Neuronal stem cell (in vitro differentiated cells): Measurements from ENCODE around the gene SETD4.

Experiments used
- DNase-seq: peaks from one replicate; pipeline ENCODE4 v3.0.0-alpha.2; 2013; ENCODE audit warnings: low spot score
- H2AFZ ChIP-seq: one replicate; pipeline ENCODE4 v1.6.1; 2013; ENCODE audit warnings: mild to moderate bottlenecking, low read length, inconsistent platforms
- H2AK5ac ChIP-seq: 2 replicates; pipeline ENCODE4 v1.6.1; 2013; ENCODE audit warnings: low read depth, mild to moderate bottlenecking, inconsistent platforms, low read length, moderate library complexity, mixed read lengths
- H2BK120ac ChIP-seq: 2 replicates; pipeline ENCODE4 v1.6.1; 2013; ENCODE audit warnings: low read depth, mild to moderate bottlenecking, inconsistent platforms, low read length, moderate library complexity, mixed read lengths
- H2BK12ac ChIP-seq: one replicate; pipeline ENCODE4 v1.6.1; 2013; ENCODE audit warnings: low read length, inconsistent platforms
- H2BK15ac ChIP-seq: 2 replicates; pipeline ENCODE4 v1.6.1; 2013; ENCODE audit warnings: mild to moderate bottlenecking, low read length, inconsistent platforms, mixed read lengths
- H2BK5ac ChIP-seq: one replicate; pipeline ENCODE4 v1.6.1; 2013; ENCODE audit warnings: inconsistent platforms, mild to moderate bottlenecking, low read length, moderate library complexity
- H3K14ac ChIP-seq: one replicate; pipeline ENCODE4 v1.6.1; 2013; ENCODE audit warnings: low read length, inconsistent platforms
- H3K18ac ChIP-seq: 2 replicates; pipeline ENCODE4 v1.6.1; 2013; ENCODE audit warnings: low read length, inconsistent platforms
- H3K23ac ChIP-seq: 2 replicates; pipeline ENCODE4 v1.6.1; 2013; ENCODE audit warnings: low read depth, mild to moderate bottlenecking, mixed read lengths, low read length, inconsistent platforms; ENCODE audit not compliant: poor library complexity
- H3K27ac ChIP-seq: replicated peaks from 3 replicates; pipeline ENCODE4 v1.5.1; 2013; ENCODE audit warnings: low read length, inconsistent platforms
- H3K27me3 ChIP-seq, 3 experiments: 2 replicates each; pipeline ENCODE4 v1.6.1; 2013; ENCODE audit warnings: low read length in 3 of 3, mild to moderate bottlenecking in 2 of 3, inconsistent platforms in 1 of 3, low read depth in 1 of 3, mixed read lengths in 1 of 3, moderate library complexity in 1 of 3; ENCODE audit not compliant: control insufficient read depth in 3 of 3, insufficient read depth in 3 of 3
- H3K36me3 ChIP-seq, 2 donors: replicated peaks in 1 of 2; 2 replicates each; pipeline ENCODE4 v1.6.1; 2013; ENCODE audit warnings: low read length in 2 of 2; ENCODE audit not compliant: control insufficient read depth in 2 of 2, insufficient read depth in 2 of 2
- H3K4ac ChIP-seq: 2 replicates; pipeline ENCODE4 v1.6.1; 2013; ENCODE audit warnings: inconsistent platforms, mild to moderate bottlenecking, low read length, moderate library complexity
- H3K4me1 ChIP-seq, 2 donors: 1 replicate in 1 of 2; 2 replicates in 1 of 2; pipeline ENCODE4 v1.6.1; 2013; ENCODE audit warnings: low read length in 2 of 2, low read depth in 1 of 2; ENCODE audit not compliant: control insufficient read depth in 2 of 2, insufficient read depth in 1 of 2
- H3K4me2 ChIP-seq: one replicate; pipeline ENCODE4 v1.6.1; 2013; ENCODE audit warnings: mild to moderate bottlenecking, low read length, inconsistent platforms; ENCODE audit not compliant: insufficient read depth, poor library complexity, severe bottlenecking
- H3K4me3 ChIP-seq, 2 donors: 2 replicates each; pipeline ENCODE4 v1.5.1; 2013; ENCODE audit warnings: low read length in 2 of 2, mild to moderate bottlenecking in 2 of 2, inconsistent platforms in 1 of 2, moderate library complexity in 1 of 2
- H3K79me1 ChIP-seq: one replicate; pipeline ENCODE4 v1.6.1; 2013; ENCODE audit warnings: low read depth, mild to moderate bottlenecking, inconsistent platforms, low read length, moderate library complexity
- H3K9ac ChIP-seq: one replicate; pipeline ENCODE4 v1.6.1; 2013; ENCODE audit warnings: mild to moderate bottlenecking, low read depth, low read length, inconsistent platforms; ENCODE audit not compliant: poor library complexity
- H3K9me3 ChIP-seq, 2 donors: replicated peaks in 1 of 2; 2 replicates each; pipeline versions ENCODE3 to v1.6.1; 2013; ENCODE audit warnings: low read length in 2 of 2, mild to moderate bottlenecking in 2 of 2, inconsistent platforms in 1 of 2, low read depth in 1 of 2, mixed read lengths in 1 of 2, moderate library complexity in 1 of 2; ENCODE audit not compliant: control insufficient read depth in 2 of 2, insufficient read depth in 1 of 2
- H4K8ac ChIP-seq: one replicate; pipeline ENCODE4 v1.6.1; 2013; ENCODE audit warnings: low read depth, mild to moderate bottlenecking, inconsistent platforms, low read length, moderate library complexity
- H4K91ac ChIP-seq: one replicate; pipeline ENCODE4 v1.6.1; 2013; ENCODE audit warnings: low read length, low read depth, mild to moderate bottlenecking, inconsistent platforms; ENCODE audit not compliant: poor library complexity
- WGBS, 2 donors: extraction: QIAGEN DNeasy Blood & Tissue Kit; methylation state at CpG; one replicate each; pipeline ENCODE4 v1.1.7; 2013; ENCODE audit warnings: missing lambda C conversion rate in 2 of 2, mixed read lengths in 1 of 2; ENCODE audit not compliant: insufficient read length in 2 of 2, insufficient replicate concordance in 1 of 2; ENCODE audit errors: extremely low coverage in 2 of 2; 5-methylcytosine and 5-hydroxymethylcytosine counted together

Gene SETD4

GRCh38 chr21:36032647-36033406, 27.5 kb downstream of the SETD4 start:
- no peak overlapping the region for H4K91ac ChIP-seq
- no peak overlapping the region for H2BK15ac ChIP-seq
- no peak overlapping the region for H4K8ac ChIP-seq
- no peak overlapping the region for H3K14ac ChIP-seq
- H3K9ac ChIP-seq, result no peak overlapping the region
- no peak overlapping the region for H2AK5ac ChIP-seq
- H3K4ac ChIP-seq, result no peak overlapping the region
- no peak overlapping the region for H2BK120ac ChIP-seq
- H3K23ac ChIP-seq, result no peak overlapping the region
- no peaks in the 10 kb centered on the region for H3K79me1 ChIP-seq
- peaks cover 0 to 2% of the 10 kb centered on the region in 2 donors for H3K4me1 ChIP-seq
- H2BK5ac ChIP-seq, result no peak overlapping the region
- H3K27me3 ChIP-seq, result no peaks in the 10 kb centered on the region
- peaks cover 14 to 37% of the 10 kb centered on the region in 2 donors for H3K36me3 ChIP-seq
- H3K27ac ChIP-seq, result no peak overlapping the region
- no peak overlapping the region for H3K4me2 ChIP-seq
- WGBS, 2 donors, result no CpG with 5 or more reads among the region's 28 CpGs
- no peak overlapping the region for H3K18ac ChIP-seq
- no peak overlapping the region for H3K4me3 ChIP-seq
- no peak overlapping the region for H2AFZ ChIP-seq
- no peaks in the 10 kb centered on the region for H3K9me3 ChIP-seq
- H2BK12ac ChIP-seq, result no peak overlapping the region
- DNase-seq, result no peak

DNA sequence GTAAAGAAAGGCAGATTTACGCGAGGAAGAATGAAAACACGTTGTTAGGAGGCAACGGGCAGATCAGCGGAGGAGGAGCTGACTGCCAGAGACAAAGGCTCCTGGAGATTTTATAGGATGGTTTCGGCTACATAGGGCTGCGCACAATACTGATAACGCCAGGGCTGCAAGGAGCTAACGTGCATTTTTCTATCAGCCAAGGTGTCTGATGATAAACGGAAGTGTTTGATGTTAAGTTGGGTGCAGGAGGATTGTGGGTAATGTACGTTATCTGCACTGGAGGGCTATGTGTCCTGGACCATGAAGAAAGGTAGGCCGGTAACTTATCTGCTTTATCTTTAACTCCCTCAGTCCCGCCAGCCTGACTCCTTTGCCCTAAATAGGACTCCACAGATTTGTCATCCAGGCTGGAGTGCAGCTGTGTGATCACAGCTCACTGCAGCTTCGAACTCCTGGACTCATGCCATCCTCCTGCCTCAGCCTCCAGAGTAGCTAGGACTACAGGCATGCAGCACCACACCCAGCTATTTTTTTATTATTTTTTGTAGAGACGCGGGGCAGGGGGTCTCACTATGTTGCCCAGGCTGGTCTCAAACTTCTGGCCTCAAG, 29.6 kb downstream of the SETD4 start:
- Histone ChIP-seq H3K79me1 (no peaks in the 10 kb centered on the region), H4K8ac (no peak overlapping the region), H2BK12ac (no peak overlapping the region), H3K4me1 (peaks cover 0 to 2% of the 10 kb centered on the region in 2 donors), H3K9me3 (no peaks in the 10 kb centered on the region), H3K23ac (no peak overlapping the region), H3K18ac (peak overlapping the region; percentile 27), H3K4me3 (no peak overlapping the region), H2AK5ac (no peak overlapping the region), H3K27me3 (no peaks in the 10 kb centered on the region), H3K36me3 (peaks cover 10 to 21% of the 10 kb centered on the region in 2 donors), H3K4ac (no peak overlapping the region), H2BK15ac (no peak overlapping the region), H2BK5ac (no peak overlapping the region), H4K91ac (no peak overlapping the region), H3K4me2 (no peak overlapping the region), H3K27ac (no peak overlapping the region), H2BK120ac (no peak overlapping the region), H3K14ac (no peak overlapping the region), H3K9ac (no peak overlapping the region), H2AFZ (no peak overlapping the region)
- DNase-seq, result no peak
- no CpG with 5 or more reads among the region's 16 CpGs for WGBS, 2 donors

GRCh38 chr21:36029309-36029708, 31.0 kb downstream of the SETD4 start:
- no peak overlapping the region for H3K23ac ChIP-seq
- no peak overlapping the region for H3K27ac ChIP-seq
- H2BK12ac ChIP-seq, result no peak overlapping the region
- H3K14ac ChIP-seq, result no peak overlapping the region
- no peak for DNase-seq
- H2BK15ac ChIP-seq, result no peak overlapping the region
- H3K4ac ChIP-seq, result no peak overlapping the region
- no peak overlapping the region for H3K4me3 ChIP-seq
- no peak overlapping the region for H2BK5ac ChIP-seq
- no peaks in the 10 kb centered on the region for H3K4me1 ChIP-seq
- H2AK5ac ChIP-seq, result no peak overlapping the region
- no CpG with 5 or more reads among the region's 8 CpGs for WGBS, 2 donors
- H3K27me3 ChIP-seq, result peaks cover 0 to 3% (median 0%) of the 10 kb centered on the region in 3 experiments
- peaks cover 2 to 7% of the 10 kb centered on the region in 2 donors for H3K36me3 ChIP-seq
- no peak overlapping the region for H2AFZ ChIP-seq
- H3K79me1 ChIP-seq, result no peaks in the 10 kb centered on the region
- no peak overlapping the region for H3K18ac ChIP-seq
- no peak overlapping the region for H4K91ac ChIP-seq
- no peak overlapping the region for H3K9ac ChIP-seq
- H3K4me2 ChIP-seq, result no peak overlapping the region
- H3K9me3 ChIP-seq, result no peaks in the 10 kb centered on the region
- no peak overlapping the region for H4K8ac ChIP-seq
- no peak overlapping the region for H2BK120ac ChIP-seq
